MM.1S (cell line): ENCODE results near the gene CLEC2D.

Experiments used
- EZH2phosphoT487 ChIP-seq: fragments of 300-600 bp; sonication (generic); IDR thresholded peaks from 2 replicates; pipeline ENCODE4 v1.6.1; 2018; ENCODE audit warnings: antibody characterized with exemption, low read length
- TF ChIP-seq, protein P1 (sequence below): fragments of 300-600 bp; sonication (generic); IDR thresholded peaks from 2 replicates; pipeline ENCODE4 v1.5.1; 2016; ENCODE audit warnings: antibody characterized with exemption, low read length, mixed read lengths

- TF ChIP-seq EZH2phosphoT487 = no peak
- TF ChIP-seq, protein P1, sequence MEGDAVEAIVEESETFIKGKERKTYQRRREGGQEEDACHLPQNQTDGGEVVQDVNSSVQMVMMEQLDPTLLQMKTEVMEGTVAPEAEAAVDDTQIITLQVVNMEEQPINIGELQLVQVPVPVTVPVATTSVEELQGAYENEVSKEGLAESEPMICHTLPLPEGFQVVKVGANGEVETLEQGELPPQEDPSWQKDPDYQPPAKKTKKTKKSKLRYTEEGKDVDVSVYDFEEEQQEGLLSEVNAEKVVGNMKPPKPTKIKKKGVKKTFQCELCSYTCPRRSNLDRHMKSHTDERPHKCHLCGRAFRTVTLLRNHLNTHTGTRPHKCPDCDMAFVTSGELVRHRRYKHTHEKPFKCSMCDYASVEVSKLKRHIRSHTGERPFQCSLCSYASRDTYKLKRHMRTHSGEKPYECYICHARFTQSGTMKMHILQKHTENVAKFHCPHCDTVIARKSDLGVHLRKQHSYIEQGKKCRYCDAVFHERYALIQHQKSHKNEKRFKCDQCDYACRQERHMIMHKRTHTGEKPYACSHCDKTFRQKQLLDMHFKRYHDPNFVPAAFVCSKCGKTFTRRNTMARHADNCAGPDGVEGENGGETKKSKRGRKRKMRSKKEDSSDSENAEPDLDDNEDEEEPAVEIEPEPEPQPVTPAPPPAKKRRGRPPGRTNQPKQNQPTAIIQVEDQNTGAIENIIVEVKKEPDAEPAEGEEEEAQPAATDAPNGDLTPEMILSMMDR = no peak
These were observed 9.5 kb upstream of the CLEC2D start for GRCh38 chr12:9660046-9660445.
